H1 (cell line): ENCODE results near the gene ZNFX1. TPM values are rescaled to one million over a fixed set of nuclear protein-coding genes. Genes with fewer than 3 reads are reported as not detected.

ENCODE experiments used
- CTCF ChIA-PET: fragments of 300-600 bp; sonication (Branson Sonifier 250); formaldehyde crosslinking; loops from one replicate; lab custom pipeline; 2021; ENCODE audit not compliant: partially characterized antibody; lab: Charles Lee
- POLR2A ChIA-PET: fragments of 300-600 bp; sonication (Branson Sonifier 250); formaldehyde crosslinking; loops from one replicate; lab custom pipeline; 2021; ENCODE audit warnings: inconsistent platforms; ENCODE audit not compliant: partially characterized antibody; lab: Charles Lee
- DNase-seq, 2 experiments: peaks; one replicate each; pipeline versions ENCODE4 v3.0.0 to v3.0.0-alpha.2; 2010 to 2022; ENCODE audit warnings: low spot score in 2 of 2, low read depth in 1 of 2, mixed read lengths in 1 of 2
- FAIRE-seq: peaks from 2 replicates; lab custom pipeline; 2011; peaks lifted over from hg19 to GRCh38; lab: Jason Lieb, UNC
- H2AFZ ChIP-seq: 2 replicates; pipeline ENCODE4 v1.8.1; 2012; ENCODE audit warnings: low read length, inconsistent platforms
- H2AK5ac ChIP-seq: 2 replicates; pipeline ENCODE4 v1.6.1; 2013; ENCODE audit warnings: low read depth, low read length
- H2BK120ac ChIP-seq: replicated peaks from 2 replicates; pipeline ENCODE3; 2013; ENCODE audit warnings: low read depth, low read length, inconsistent platforms
- H2BK12ac ChIP-seq: 2 replicates; pipeline ENCODE4 v1.6.1; 2013; ENCODE audit warnings: low read depth, low read length
- H2BK15ac ChIP-seq: 2 replicates; pipeline ENCODE4 v1.6.1; 2013; ENCODE audit warnings: low read length
- H2BK20ac ChIP-seq: 2 replicates; pipeline ENCODE4 v1.6.1; 2013; ENCODE audit warnings: low read length
- H2BK5ac ChIP-seq: 2 replicates; pipeline ENCODE4 v1.6.1; 2013; ENCODE audit warnings: low read depth, low read length
- H3K14ac ChIP-seq: 2 replicates; pipeline ENCODE4 v1.6.1; 2013; ENCODE audit warnings: inconsistent platforms; ENCODE audit not compliant: insufficient read length
- H3K18ac ChIP-seq: 2 replicates; pipeline ENCODE4 v1.6.1; 2013; ENCODE audit warnings: low read length; ENCODE audit errors: extremely low read depth
- H3K23ac ChIP-seq: 2 replicates; pipeline ENCODE4 v1.6.1; 2013; ENCODE audit warnings: inconsistent platforms; ENCODE audit not compliant: insufficient read length
- H3K23me2 ChIP-seq: 2 replicates; pipeline ENCODE4 v1.6.1; 2013; ENCODE audit warnings: low read depth, low read length
- H3K27ac ChIP-seq: 2 replicates; pipeline ENCODE4 v1.6.1; 2011; ENCODE audit warnings: low read depth, low read length, inconsistent platforms
- H3K27me3 ChIP-seq, 4 experiments: replicated peaks in 1 of 4; 1 replicate in 1 of 4; 2 replicates in 3 of 4; pipeline versions ENCODE4 v1.6.1 to v1.8.1; 2011 to 2013; ENCODE audit warnings: low read length in 3 of 4, mild to moderate bottlenecking in 3 of 4, inconsistent platforms in 2 of 4, mixed read lengths in 2 of 4, moderate library complexity in 1 of 4; ENCODE audit not compliant: control insufficient read depth in 3 of 4, insufficient read depth in 3 of 4; ENCODE audit errors: extremely low read depth in 1 of 4
- H3K36me3 ChIP-seq, 4 experiments: 2 replicates each; pipeline versions ENCODE4 v1.6.1 to v1.8.1; 2011 to 2013; ENCODE audit warnings: mild to moderate bottlenecking in 4 of 4, low read length in 3 of 4, moderate library complexity in 2 of 4, control low read depth in 1 of 4, inconsistent platforms in 1 of 4; ENCODE audit not compliant: insufficient read depth in 4 of 4, control insufficient read depth in 2 of 4
- H3K4ac ChIP-seq: replicated peaks from 2 replicates; pipeline ENCODE3; 2013; ENCODE audit warnings: low read length, low read depth, mixed read lengths, inconsistent platforms; ENCODE audit not compliant: insufficient read length
- H3K4me1 ChIP-seq, 4 experiments: replicated peaks in 1 of 4; 1 replicate in 1 of 4; 2 replicates in 3 of 4; pipeline versions ENCODE4 v1.6.1 to v1.8.1; 2011 to 2013; ENCODE audit warnings: low read length in 3 of 4, inconsistent platforms in 2 of 4, mixed read lengths in 1 of 4; ENCODE audit not compliant: insufficient read depth in 4 of 4, control insufficient read depth in 3 of 4
- H3K4me2 ChIP-seq, 2 experiments: 2 replicates each; pipeline versions ENCODE4 v1.6.1 to v1.8.1; 2011 to 2013; ENCODE audit warnings: low read depth in 2 of 2, low read length in 2 of 2, control low read depth in 1 of 2, inconsistent platforms in 1 of 2, mild to moderate bottlenecking in 1 of 2; ENCODE audit not compliant: insufficient read depth in 1 of 2
- H3K4me3 ChIP-seq, 4 experiments: fragments of 200-600, 300-600 bp in 1 of 4; sonication (generic), shearing (Covaris generic), sonication (Bioruptor Twin) in 1 of 4; 2 replicates each; pipeline versions ENCODE4 v1.5.1 to v1.8.1; 2011 to 2016; ENCODE audit warnings: low read length in 4 of 4, low read depth in 3 of 4, control low read depth in 2 of 4, inconsistent platforms in 2 of 4, mild to moderate bottlenecking in 2 of 4, mixed read lengths in 1 of 4, moderate library complexity in 1 of 4; ENCODE audit not compliant: insufficient read depth in 2 of 4; ENCODE audit errors: extremely low read depth in 1 of 4
- H3K56ac ChIP-seq: replicated peaks from 2 replicates; pipeline ENCODE3; 2013; ENCODE audit warnings: low read depth, mild to moderate bottlenecking, mixed read lengths, low read length, inconsistent platforms; ENCODE audit not compliant: insufficient read length
- H3K79me1 ChIP-seq: 2 replicates; pipeline ENCODE4 v1.6.1; 2013; ENCODE audit warnings: low read depth, low read length, control low read depth
- H3K79me2 ChIP-seq, 2 experiments: 2 replicates each; pipeline versions ENCODE4 v1.6.1 to v1.8.1; 2012 to 2013; ENCODE audit warnings: low read length in 2 of 2, mild to moderate bottlenecking in 2 of 2, inconsistent platforms in 1 of 2; ENCODE audit not compliant: insufficient read depth in 2 of 2, control insufficient read depth in 1 of 2
- H3K9ac ChIP-seq, 4 experiments: replicated peaks in 1 of 4; 1 replicate in 1 of 4; 2 replicates in 3 of 4; pipeline versions ENCODE4 v1.6.1 to v1.8.1; 2011 to 2013; ENCODE audit warnings: low read depth in 3 of 4, low read length in 3 of 4, control low read depth in 2 of 4, mild to moderate bottlenecking in 2 of 4, moderate library complexity in 2 of 4, inconsistent platforms in 1 of 4; ENCODE audit errors: extremely low read depth in 1 of 4
- H3K9me3 ChIP-seq, 2 experiments: 2 replicates each; pipeline versions ENCODE4 v1.6.1 to v1.8.1; 2012 to 2013; ENCODE audit warnings: mild to moderate bottlenecking in 2 of 2, moderate library complexity in 2 of 2, control low read depth in 1 of 2, inconsistent platforms in 1 of 2, low read depth in 1 of 2, low read length in 1 of 2, mixed read lengths in 1 of 2; ENCODE audit not compliant: insufficient read depth in 2 of 2
- H4K20me1 ChIP-seq, 2 experiments: replicated peaks in 1 of 2; 2 replicates each; pipeline versions ENCODE3 to v1.8.1; 2011 to 2013; ENCODE audit warnings: inconsistent platforms in 2 of 2, low read length in 2 of 2, mild to moderate bottlenecking in 1 of 2; ENCODE audit not compliant: insufficient read depth in 2 of 2, control insufficient read depth in 1 of 2
- H4K5ac ChIP-seq: 2 replicates; pipeline ENCODE4 v1.6.1; 2013; ENCODE audit warnings: low read length, low read depth, mixed read lengths, inconsistent platforms; ENCODE audit not compliant: insufficient read length
- H4K8ac ChIP-seq: 2 replicates; pipeline ENCODE4 v1.8.0; 2013; ENCODE audit warnings: mild to moderate bottlenecking, moderate library complexity, low read length, inconsistent platforms; ENCODE audit not compliant: insufficient read depth; ENCODE audit errors: extremely low read depth
- H4K91ac ChIP-seq: replicated peaks from 2 replicates; pipeline ENCODE3; 2013; ENCODE audit warnings: low read length, mixed read lengths, inconsistent platforms; ENCODE audit not compliant: insufficient read length
- POU5F1 ChIP-seq: IDR thresholded peaks from 2 replicates; pipeline ENCODE4 v1.6.1; 2011; ENCODE audit warnings: low read depth, mild to moderate bottlenecking, low read length, moderate library complexity
- RAD21 ChIP-seq, 2 experiments: IDR thresholded peaks in 1 of 2; conservative IDR thresholded peaks in 1 of 2; 2 replicates each; pipeline ENCODE4 v1.6.1; 2011; ENCODE audit warnings: low read depth in 2 of 2, low read length in 2 of 2, improper control_type of control experiment in 1 of 2, inconsistent platforms in 1 of 2, mild to moderate bottlenecking in 1 of 2, moderate library complexity in 1 of 2
- RNF2 ChIP-seq: fragments of 200-900, 300-1000 bp; sonication (generic); IDR thresholded peaks from 2 replicates; pipeline ENCODE4 v1.7.1; 2016; ENCODE audit warnings: borderline replicate concordance, low read depth, mild to moderate bottlenecking, antibody characterized with exemption, low read length; ENCODE audit not compliant: poor library complexity, severe bottlenecking; ENCODE audit errors: missing control alignments
- SIN3A ChIP-seq, 2 experiments: IDR thresholded peaks in 1 of 2; conservative IDR thresholded peaks in 1 of 2; 2 replicates each; pipeline ENCODE4 v1.6.1; 2011 to 2012; ENCODE audit warnings: low read length in 2 of 2, improper control_type of control experiment in 1 of 2, low read depth in 1 of 2, mild to moderate bottlenecking in 1 of 2
- WGBS, 2 experiments: shearing (Covaris generic) in 1 of 2; methylation state at CpG; one replicate each; pipeline versions ENCODE4 v1.1.6 to v1.1.7; 2013 to 2015; ENCODE audit warnings: low lambda C conversion rate in 2 of 2, mixed read lengths in 2 of 2, inconsistent platforms in 1 of 2, low coverage in 1 of 2, missing lambda C conversion rate in 1 of 2; ENCODE audit not compliant: insufficient replicate concordance in 2 of 2, insufficient coverage in 1 of 2, insufficient read length in 1 of 2; ENCODE audit errors: extremely low coverage in 1 of 2, missing lambda C conversion rate in 1 of 2; 5-methylcytosine and 5-hydroxymethylcytosine counted together
- polyA plus RNA-seq, 7 experiments: library from polyadenylated mRNA; depleted of rRNA in 3 of 7; stranded (reverse) in 5 of 7; unstranded in 2 of 7; fragments of >200 nt in 5 of 7; fragments of 200-250 nt in 2 of 7; gene quantifications; 1 replicate in 5 of 7; 2 replicates in 1 of 7; 4 replicates in 1 of 7; pipeline versions ENCODE4 v1.2.1 to v1.2.3, GENCODE V29; 2011 to 2013; ENCODE audit warnings: missing spikeins in 2 of 7, mixed read lengths in 2 of 7
- total RNA-seq: library from RNA; stranded (reverse); fragmentation: NEBNext Ultra II Directional; extraction: Animal tissue kit (Norgen Biotek cat#: 25700); gene quantifications from 2 replicates; pipeline ENCODE4 v1.2.1, GENCODE V29; 2021

ZNFX1 gene
- total and polyA plus RNA-seq, 2 of the 8 experiments (the other 6 are each of a cell fraction or from before 2014, with no cell fraction given) = 3.1 to 11.3 TPM

DNA sequence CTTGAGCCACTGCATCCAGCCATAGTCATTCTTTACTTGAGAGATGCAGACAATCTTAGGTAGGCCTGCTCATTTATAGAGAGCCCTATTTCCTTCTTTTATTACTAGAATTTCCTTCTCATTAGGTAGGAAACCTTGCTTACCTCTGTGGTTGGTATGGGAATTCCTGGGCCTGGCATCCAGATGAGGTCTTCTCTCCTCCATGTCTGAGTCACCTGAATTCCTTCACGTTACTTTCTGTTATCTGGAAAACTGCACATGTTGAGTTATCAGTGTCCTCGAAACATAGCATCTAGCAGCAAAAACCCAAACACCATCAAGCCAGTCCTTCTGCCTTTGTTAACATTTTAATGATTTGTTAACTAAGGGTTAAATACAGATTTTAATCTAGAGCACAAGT is 2.2 kb downstream of the ZNFX1 start:
- H3K4me2 ChIP-seq = no peak overlapping the region
- no peak overlapping the region for H2BK120ac ChIP-seq
- peaks cover 10 to 13% of the 10 kb centered on the region in 2 experiments for H4K20me1 ChIP-seq
- peaks cover 0 to 2% (median 0%) of the 10 kb centered on the region in 4 experiments; a peak in 1 of 7 replicates for H3K4me1 ChIP-seq
- H3K9me3 ChIP-seq = no peaks in the 10 kb centered on the region
- no peak overlapping the region for H2BK5ac ChIP-seq
- ChIA-PET POLR2A (interaction anchor here (1.0 to 18.5 kb wide), 6 partner anchors 7 to 56 kb away, joined by 3 to 1132 read pairs (median 59); partner anchors contain the start of gene DDX27), CTCF (interaction anchor here (1.5 kb wide), 2 partner anchors 45 to 48 kb away, joined by 5 to 8 read pairs; no protein-coding TSS in a partner anchor)
- peaks cover 6% of the 10 kb centered on the region for H3K79me1 ChIP-seq
- H3K18ac ChIP-seq = no peak overlapping the region
- no peak for FAIRE-seq
- H3K14ac ChIP-seq = no peak overlapping the region
- no peak overlapping the region for H3K9ac ChIP-seq
- peaks cover 10% of the 10 kb centered on the region for H3K23me2 ChIP-seq
- H4K91ac ChIP-seq = no peak overlapping the region
- H2BK15ac ChIP-seq = no peak overlapping the region
- no peak overlapping the region for H2AK5ac ChIP-seq
- H3K27ac ChIP-seq = no peak overlapping the region
- no peak overlapping the region for H3K4me3 ChIP-seq
- H3K79me2 ChIP-seq = peaks cover 19 to 53% of the 10 kb centered on the region in 2 experiments
- H3K23ac ChIP-seq = no peak overlapping the region
- H3K27me3 ChIP-seq = peaks cover 0 to 1% (median 0%) of the 10 kb centered on the region in 4 experiments; a peak in 1 of 7 replicates
- no peak overlapping the region for H3K56ac ChIP-seq
- DNase-seq = no peak
- H2BK20ac ChIP-seq = no peak overlapping the region
- H4K8ac ChIP-seq = no peak overlapping the region
- TF ChIP-seq SIN3A (conservative IDR thresholded peaks at IDR 0.05 in 1 of 2, IDR thresholded peaks at IDR 0.05 in 1 of 2; ENCODE audit: low read depth in 1 of 2, low read length in 2 of 2) (no peak), POU5F1 (no peak), RNF2 (no peak), RAD21 (IDR thresholded peaks at IDR 0.05 in 1 of 2, conservative IDR thresholded peaks at IDR 0.05 in 1 of 2; ENCODE audit: low read depth in 2 of 2, low read length in 2 of 2) (no peak)
- H2AFZ ChIP-seq = no peak overlapping the region
- no peak overlapping the region for H4K5ac ChIP-seq
- no peak overlapping the region for H2BK12ac ChIP-seq
- WGBS, 2 experiments = 96% methylated on average over 2 of the region's 2 CpGs; no CpG with 5 or more reads in 1 of the 2 experiments
- H3K4ac ChIP-seq = no peak overlapping the region
- peaks cover 20 to 49% (median 35%) of the 10 kb centered on the region in 4 experiments for H3K36me3 ChIP-seq
